KOPT-K1 (cell line): ENCODE measurements around the gene CHD8.

ENCODE experiments used
- H3K27ac ChIP-seq: fragments of 200-600 bp; sonication (generic); 2 replicates; pipeline ENCODE4 v1.5.1; 2016; ENCODE audit warnings: antibody characterized with exemption, mild to moderate bottlenecking, low read depth, low read length; ENCODE audit not compliant: poor library complexity, severe bottlenecking
- H3K36me3 ChIP-seq: fragments of 200-600 bp; sonication (generic); 2 replicates; pipeline ENCODE4 v1.5.1; 2017; ENCODE audit warnings: antibody characterized with exemption, mild to moderate bottlenecking, low read length, moderate library complexity; ENCODE audit not compliant: insufficient read depth
- H3K9me3 ChIP-seq: fragments of 200-600 bp; sonication (generic); 2 replicates; pipeline ENCODE4 v1.5.1; 2017; ENCODE audit warnings: antibody characterized with exemption, low read length, mild to moderate bottlenecking; ENCODE audit not compliant: insufficient read depth, poor library complexity, severe bottlenecking

The CHD8 gene

DNA sequence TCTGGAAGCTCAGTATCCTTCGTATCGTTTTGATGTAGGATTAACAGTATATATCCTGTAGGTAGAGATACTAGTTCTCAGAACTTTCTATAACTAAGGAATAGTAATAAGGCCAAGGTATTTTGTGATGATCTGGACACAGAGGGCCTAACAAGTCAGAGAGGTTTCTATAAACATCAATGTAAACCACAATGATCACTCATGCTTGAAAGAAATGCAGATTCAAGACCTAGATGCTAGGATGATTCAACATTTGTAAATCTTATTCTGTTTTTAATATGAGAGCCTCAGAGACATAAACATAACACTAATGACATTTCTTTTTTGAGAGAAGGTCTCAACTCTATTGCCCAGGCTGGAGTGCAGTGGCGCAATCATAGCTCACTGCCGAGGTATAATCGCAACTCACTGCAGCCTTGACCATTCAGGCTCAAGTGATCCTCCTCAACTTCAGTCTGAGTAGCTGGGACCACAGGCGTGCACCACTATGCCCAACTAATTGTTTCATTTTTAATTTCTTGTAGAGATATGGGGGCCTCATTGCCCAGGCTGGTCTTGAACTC lies 88.3 kb downstream of the CHD8 start:
- Histone ChIP-seq H3K27ac (no peak overlapping the region), H3K36me3 (peaks cover 100% of the 10 kb centered on the region), H3K9me3 (no peaks in the 10 kb centered on the region)

DNA sequence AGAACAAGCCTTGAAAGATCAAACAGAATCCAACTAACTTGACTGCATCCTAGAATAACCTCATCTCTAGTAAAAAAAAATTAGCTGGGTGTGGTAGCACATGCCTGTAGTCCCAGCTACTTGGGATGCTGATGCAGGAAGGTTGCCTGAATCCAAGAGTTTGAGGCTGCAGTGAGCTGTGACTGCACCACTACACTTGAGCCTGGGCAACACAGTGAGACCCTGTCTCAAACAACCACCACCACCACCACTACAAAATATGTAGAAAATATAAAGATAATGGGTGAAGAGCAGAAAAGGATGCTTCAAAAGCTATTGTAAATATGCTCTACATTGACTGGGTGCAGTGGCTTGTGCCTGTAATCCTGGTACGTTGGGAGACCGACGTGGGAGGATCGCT lies 99.4 kb downstream of the CHD8 start:
- H3K9me3 ChIP-seq = no peaks in the 10 kb centered on the region
- peaks cover 99% of the 10 kb centered on the region for H3K36me3 ChIP-seq
- H3K27ac ChIP-seq = no peak overlapping the region

DNA sequence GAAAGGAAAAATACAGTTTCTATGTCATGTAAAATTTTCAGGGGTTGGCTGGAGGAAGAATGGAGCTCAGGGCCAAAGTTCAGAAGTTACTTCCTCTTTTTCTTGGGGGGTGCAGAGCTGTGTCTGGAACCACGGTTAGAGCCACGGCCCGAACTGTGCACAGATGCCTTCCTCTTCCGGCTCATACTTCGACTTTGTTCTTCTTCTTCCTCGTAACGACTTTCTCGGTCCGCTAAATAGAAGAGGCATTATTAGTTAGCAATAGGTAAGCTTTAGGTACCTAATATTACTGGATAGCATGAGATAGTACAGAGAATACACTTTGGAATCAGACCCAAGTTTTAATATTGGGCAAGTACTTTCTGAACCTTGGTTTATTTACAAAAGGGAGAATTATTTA lies 103.3 kb downstream of the CHD8 start:
- Histone ChIP-seq H3K36me3 (peaks cover 78% of the 10 kb centered on the region), H3K9me3 (no peaks in the 10 kb centered on the region), H3K27ac (no peak overlapping the region)

DNA sequence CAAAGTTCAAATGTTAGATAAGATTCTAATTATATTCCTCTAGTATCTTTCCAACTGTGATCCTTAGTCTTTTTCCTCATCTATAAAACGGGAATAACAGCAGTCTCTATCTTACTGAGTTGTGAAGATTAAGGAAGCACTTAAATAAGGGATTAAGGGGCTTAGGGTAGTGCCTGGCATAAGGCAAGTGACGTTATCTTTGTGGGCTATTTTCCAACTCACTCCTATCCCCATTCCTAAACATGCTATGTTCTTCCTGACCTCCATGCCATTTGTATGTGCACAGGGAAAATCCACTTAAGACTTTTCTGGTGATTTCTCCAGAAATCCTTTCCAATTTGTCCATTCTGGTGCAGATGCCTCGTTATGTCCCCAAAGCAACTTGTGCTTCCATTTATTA lies 105.4 kb downstream of the CHD8 start:
- Histone ChIP-seq H3K36me3 (peaks cover 58% of the 10 kb centered on the region), H3K27ac (no peak overlapping the region), H3K9me3 (no peaks in the 10 kb centered on the region)

DNA sequence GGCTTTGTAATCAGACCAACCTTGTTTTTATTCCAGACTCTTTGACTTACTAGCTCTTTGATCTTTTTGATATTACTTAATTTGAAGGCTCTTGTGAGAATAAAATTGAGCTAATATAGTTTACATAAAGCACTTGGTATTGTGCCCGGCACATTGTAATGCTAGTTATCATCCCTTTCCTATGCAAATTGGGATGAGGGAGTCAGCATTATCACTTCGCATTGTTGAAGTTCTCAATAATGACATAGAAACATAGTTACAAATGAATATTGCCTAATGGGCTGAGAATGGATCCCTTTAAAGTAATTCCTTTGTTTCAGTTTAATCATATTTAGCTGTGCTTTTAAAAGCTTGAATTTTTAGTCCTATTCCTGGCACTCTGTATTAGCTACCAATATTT lies 108.7 kb downstream of the CHD8 start:
- peaks cover 25% of the 10 kb centered on the region for H3K36me3 ChIP-seq
- no peak overlapping the region for H3K27ac ChIP-seq
- no peaks in the 10 kb centered on the region for H3K9me3 ChIP-seq

DNA sequence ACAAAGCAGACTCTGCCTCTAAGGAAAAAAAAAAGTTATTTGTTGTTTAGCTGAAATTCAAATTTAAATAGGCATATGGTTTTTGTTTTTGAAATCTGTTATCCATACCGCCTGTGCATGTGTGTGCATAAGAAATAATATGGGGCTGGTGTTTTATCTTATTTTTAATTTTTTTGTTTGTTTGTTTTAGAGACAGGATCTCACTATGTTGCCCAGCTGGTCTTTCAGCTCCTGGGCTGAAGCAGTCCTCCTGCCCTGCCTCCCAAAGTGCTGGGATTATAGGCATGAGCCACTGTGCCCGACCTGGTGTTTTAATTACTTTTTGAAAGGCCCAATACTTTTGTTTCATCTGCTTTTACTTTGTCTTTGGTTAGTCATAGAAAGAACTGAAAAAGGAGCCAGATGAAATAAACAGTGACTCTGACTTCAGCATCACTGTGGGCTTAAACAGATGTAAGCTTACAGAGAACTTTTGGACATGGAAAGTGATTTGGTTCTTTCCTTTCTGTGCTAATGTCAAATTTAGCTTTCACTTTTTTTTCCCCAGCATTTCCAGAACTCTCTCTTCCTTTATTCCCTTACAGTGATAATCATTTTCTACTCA lies 109.3 kb downstream of the CHD8 start:
- Histone ChIP-seq H3K27ac (no peak overlapping the region), H3K9me3 (no peaks in the 10 kb centered on the region), H3K36me3 (peaks cover 20% of the 10 kb centered on the region)

DNA sequence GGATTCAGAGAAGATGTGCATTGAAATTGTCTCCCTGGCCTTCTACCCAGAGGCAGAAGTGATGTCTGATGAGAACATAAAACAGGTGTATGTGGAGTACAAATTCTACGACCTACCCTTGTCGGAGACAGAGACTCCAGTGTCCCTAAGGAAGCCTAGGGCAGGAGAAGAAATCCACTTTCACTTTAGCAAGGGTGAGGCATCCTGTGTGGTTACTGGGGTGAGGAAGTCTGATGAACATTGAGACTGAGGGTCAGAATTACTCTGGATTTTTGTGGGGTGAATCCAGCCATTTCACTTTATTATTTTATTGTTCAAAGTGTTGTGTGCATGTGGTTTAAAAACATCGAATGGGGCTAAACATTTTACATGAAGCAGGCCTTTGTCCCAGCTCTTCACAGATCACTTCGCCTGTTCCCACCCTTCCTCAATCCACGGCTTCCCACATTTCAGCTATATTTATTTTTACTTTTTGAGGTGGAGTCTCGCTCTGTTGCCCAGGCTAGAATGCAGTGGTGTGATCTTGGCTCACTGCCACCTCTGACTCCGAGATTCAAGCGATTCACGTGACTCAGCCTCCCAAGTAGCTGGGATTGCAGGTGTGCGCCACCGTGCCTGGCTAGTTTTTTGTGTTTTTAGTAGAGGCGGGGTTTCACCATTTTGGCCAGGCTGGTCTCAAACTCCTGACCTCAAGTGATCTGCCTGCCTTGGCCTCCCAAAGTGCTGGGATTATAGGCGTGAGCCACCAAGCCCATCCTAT lies 112.7 kb downstream of the CHD8 start:
- Histone ChIP-seq H3K36me3 (no peaks in the 10 kb centered on the region), H3K9me3 (no peaks in the 10 kb centered on the region), H3K27ac (no peak overlapping the region)
